IMR-90 (cell line): ENCODE data around the gene FMN2. TPM values are rescaled to one million over a fixed set of nuclear protein-coding genes. Genes with fewer than 3 reads are reported as not detected.

Experiments used
- ATAC-seq: fragments of 200-7000 bp; cut with Tn5 transposase; 2 replicates; pipeline ENCODE4 v1.9.1; 2020; ENCODE audit warnings: low read depth, mild to moderate bottlenecking, moderate library complexity
- BruUV-seq: library from RNA; stranded (reverse); fragments of 400-500 nt; replicated peaks from 2 replicates; lab custom pipeline; 2021; lab: Mats Ljungman, UMichigan
- CTCF ChIA-PET: fragments of 300-600 bp; formaldehyde crosslinking; extraction: SDS; loops from one replicate; lab custom pipeline; 2021; ENCODE audit warnings: antibody characterized with exemption; lab: Yijun Ruan, JAX
- POLR2A ChIA-PET: fragments of 300-600 bp; sonication (Branson Sonifier 250); formaldehyde crosslinking; loops from one replicate; lab custom pipeline; 2022; ENCODE audit warnings: antibody characterized with exemption; ENCODE audit not compliant: unreplicated experiment; lab: Charles Lee
- DNase-seq: peaks from one replicate; pipeline ENCODE4 v3.0.0; 2013
- H2AFZ ChIP-seq: replicated peaks from 2 replicates; pipeline ENCODE3; 2013; ENCODE audit warnings: low read length, mild to moderate bottlenecking; ENCODE audit not compliant: poor library complexity
- H2AK5ac ChIP-seq: 2 replicates; pipeline ENCODE4 v1.6.1; 2013; ENCODE audit warnings: low read depth, low read length, inconsistent platforms
- H2AK9ac ChIP-seq: replicated peaks from 2 replicates; pipeline ENCODE3; 2013; ENCODE audit warnings: mild to moderate bottlenecking, low read depth, low read length, moderate library complexity; ENCODE audit not compliant: poor library complexity
- H2BK120ac ChIP-seq: 2 replicates; pipeline ENCODE4 v1.6.1; 2013; ENCODE audit warnings: low read depth, low read length, inconsistent platforms
- H2BK15ac ChIP-seq: 3 replicates; pipeline ENCODE4 v1.6.1; 2013; ENCODE audit warnings: low read depth, low read length, inconsistent platforms
- H2BK20ac ChIP-seq: 2 replicates; pipeline ENCODE4 v1.6.1; 2013; ENCODE audit warnings: low read depth, mild to moderate bottlenecking, inconsistent platforms, low read length, moderate library complexity
- H2BK5ac ChIP-seq: 2 replicates; pipeline ENCODE4 v1.6.1; 2013; ENCODE audit warnings: mild to moderate bottlenecking, low read depth, low read length, inconsistent platforms; ENCODE audit not compliant: poor library complexity, severe bottlenecking
- H3K14ac ChIP-seq: replicated peaks from 2 replicates; pipeline ENCODE4 v1.6.1; 2013; ENCODE audit warnings: low read depth, low read length, inconsistent platforms
- H3K18ac ChIP-seq: 2 replicates; pipeline ENCODE4 v1.6.1; 2013; ENCODE audit warnings: low read depth, low read length, control low read depth
- H3K23ac ChIP-seq: 2 replicates; pipeline ENCODE4 v1.6.1; 2013; ENCODE audit warnings: low read depth, low read length, inconsistent platforms
- H3K27ac ChIP-seq: 2 replicates; pipeline ENCODE4 v1.5.1; 2013; ENCODE audit warnings: mild to moderate bottlenecking, control low read depth, low read length; ENCODE audit not compliant: insufficient read depth
- H3K27me3 ChIP-seq: 2 replicates; pipeline ENCODE4 v1.6.1; 2013; ENCODE audit warnings: low read length; ENCODE audit not compliant: control insufficient read depth, insufficient read depth
- H3K36me3 ChIP-seq: 2 replicates; pipeline ENCODE4 v1.6.1; 2013; ENCODE audit warnings: low read length, mixed read lengths; ENCODE audit not compliant: control insufficient read depth, insufficient read depth
- H3K4ac ChIP-seq: 2 replicates; pipeline ENCODE4 v1.6.1; 2013; ENCODE audit warnings: low read depth, low read length, inconsistent platforms
- H3K4me1 ChIP-seq: 2 replicates; pipeline ENCODE4 v1.6.1; 2013; ENCODE audit warnings: low read length, mixed read lengths; ENCODE audit not compliant: control insufficient read depth, insufficient read depth
- H3K4me2 ChIP-seq: 2 replicates; pipeline ENCODE4 v1.6.1; 2013; ENCODE audit warnings: low read depth, mild to moderate bottlenecking, control low read depth, low read length, moderate library complexity
- H3K4me3 ChIP-seq: 2 replicates; pipeline ENCODE4 v1.5.1; 2013; ENCODE audit warnings: low read depth, mild to moderate bottlenecking, control low read depth, low read length, moderate library complexity; ENCODE audit not compliant: insufficient read depth
- H3K56ac ChIP-seq: 2 replicates; pipeline ENCODE4 v1.6.1; 2013; ENCODE audit warnings: low read length, inconsistent platforms; ENCODE audit not compliant: insufficient read depth; ENCODE audit errors: extremely low read depth
- H3K79me1 ChIP-seq, 2 experiments: 2 replicates each; pipeline ENCODE4 v1.6.1; 2013; ENCODE audit warnings: low read length in 2 of 2, inconsistent platforms in 1 of 2, low read depth in 1 of 2
- H3K9ac ChIP-seq: 2 replicates; pipeline ENCODE4 v1.6.1; 2013; ENCODE audit warnings: low read depth, low read length, control low read depth
- H3K9me1 ChIP-seq: 2 replicates; pipeline ENCODE4 v1.6.1; 2013; ENCODE audit warnings: low read length, inconsistent platforms; ENCODE audit not compliant: insufficient read depth
- H3K9me3 ChIP-seq: 2 replicates; pipeline ENCODE4 v1.6.1; 2013; ENCODE audit warnings: low read length; ENCODE audit not compliant: control insufficient read depth, insufficient read depth
- H4K20me1 ChIP-seq: 2 replicates; pipeline ENCODE4 v1.6.1; 2013; ENCODE audit warnings: low read length, inconsistent platforms; ENCODE audit not compliant: insufficient read depth
- H4K5ac ChIP-seq: 2 replicates; pipeline ENCODE4 v1.6.1; 2013; ENCODE audit warnings: mild to moderate bottlenecking, low read depth, low read length, control low read depth
- H4K8ac ChIP-seq, 2 experiments: 2 replicates each; pipeline ENCODE4 v1.6.1; 2013; ENCODE audit warnings: low read depth in 2 of 2, low read length in 2 of 2, control low read depth in 1 of 2, inconsistent platforms in 1 of 2
- H4K91ac ChIP-seq: 2 replicates; pipeline ENCODE4 v1.6.1; 2013; ENCODE audit warnings: low read depth, low read length, inconsistent platforms; ENCODE audit not compliant: insufficient read depth
- CHD1 ChIP-seq: IDR thresholded peaks from 2 replicates; pipeline ENCODE4 v1.6.1; 2012; ENCODE audit warnings: low read depth, low read length, improper control_type of control experiment
- MAFK ChIP-seq: IDR thresholded peaks from 2 replicates; pipeline ENCODE4 v1.6.1; 2012; ENCODE audit warnings: low read depth, low read length, improper control_type of control experiment
- MAZ ChIP-seq: IDR thresholded peaks from 2 replicates; pipeline ENCODE4 v1.6.1; 2012; ENCODE audit warnings: low read depth, mild to moderate bottlenecking, low read length, improper control_type of control experiment, moderate library complexity, borderline replicate concordance
- NFE2L2 ChIP-seq: fragments of 150-350 bp; IDR thresholded peaks from 2 replicates; pipeline ENCODE4 v1.6.1; 2016; ENCODE audit warnings: low read depth, mild to moderate bottlenecking, low read length
- POLR2A ChIP-seq: IDR thresholded peaks from 2 replicates; pipeline ENCODE4 v1.6.1; 2012; ENCODE audit warnings: mild to moderate bottlenecking, low read depth, low read length
- RAD21 ChIP-seq: IDR thresholded peaks from 2 replicates; pipeline ENCODE4 v1.6.1; 2012; ENCODE audit warnings: low read length, improper control_type of control experiment
- RCOR1 ChIP-seq: IDR thresholded peaks from 2 replicates; pipeline ENCODE4 v1.6.1; 2012; ENCODE audit warnings: mild to moderate bottlenecking, low read length, improper control_type of control experiment; ENCODE audit not compliant: insufficient replicate concordance
- RFX5 ChIP-seq: IDR thresholded peaks from 2 replicates; pipeline ENCODE4 v1.8.0; 2012; ENCODE audit warnings: low read depth, mild to moderate bottlenecking, low read length, moderate library complexity
- WGBS, 2 experiments: methylation state at CpG; one replicate each; pipeline versions ENCODE4 v1.1.5 to v1.1.7; 2013; ENCODE audit warnings: missing lambda C conversion rate in 2 of 2; ENCODE audit not compliant: insufficient read length in 1 of 2; ENCODE audit errors: extremely low coverage in 2 of 2; 5-methylcytosine and 5-hydroxymethylcytosine counted together
- dilution Hi-C: fragments of 300-500 bp; cut with HindIII; formaldehyde crosslinking; loops from one replicate; pipeline ENCODE4 v1.14.3; 2018; ENCODE audit warnings: low sequenced_read_pairs; ENCODE audit not compliant: unreplicated experiment
- in situ Hi-C: fragments of 300-500 bp; cut with MboI; formaldehyde crosslinking; loops from 3 replicates; pipeline ENCODE4 v1.14.3; 2019; ENCODE audit warnings: low sequenced_read_pairs, inconsistent platforms, mixed read lengths
- intact Hi-C: fragments of 100-400 bp; cut with micrococcal nuclease; formaldehyde crosslinking; loops from 2 replicates; pipeline ENCODE4 v1.10.0; 2022
- polyA plus RNA-seq, 3 experiments: library from polyadenylated mRNA; depleted of rRNA; stranded (reverse); fragments of >200 nt; gene quantifications; 2 replicates each; pipeline ENCODE4 v1.2.3, GENCODE V29; 2012; ENCODE audit warnings: low replicate concordance in 1 of 3
- total RNA-seq: library from RNA; depleted of rRNA; stranded (reverse); fragments of >200 nt; gene quantifications from 2 replicates; pipeline ENCODE4 v1.2.3, GENCODE V29; 2012

Gene FMN2
- total and polyA plus RNA-seq, 2 of the 4 experiments (the other 2 are of a cell fraction), result 29.0 to 35.8 TPM

DNA sequence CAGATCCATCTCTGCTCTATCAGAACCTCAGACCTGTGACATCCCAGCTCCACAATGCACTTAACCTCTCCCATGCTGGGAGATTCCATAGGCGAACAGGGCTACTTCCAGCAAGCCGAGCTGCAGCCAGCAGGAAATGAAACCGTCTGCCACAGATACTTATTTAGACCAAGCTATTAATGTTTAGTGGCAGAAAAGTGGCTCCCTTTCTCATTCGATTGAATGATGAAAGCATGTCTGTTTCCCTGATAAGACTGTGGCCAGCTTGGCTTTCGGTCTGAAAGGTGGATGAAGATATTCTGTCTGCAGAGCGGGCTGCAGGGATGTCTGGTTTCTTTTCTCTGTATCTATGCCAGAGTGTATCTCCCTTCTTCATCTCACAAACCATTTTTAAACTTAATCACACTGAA lies 373.9 kb downstream of the FMN2 start:
- in situ Hi-C loops (loop anchor here (25.0 kb wide), 1 partner anchor 222 kb away; no protein-coding TSS in a partner anchor), intact Hi-C loops (no loop called here), dilution Hi-C loops (no loop called here)
- H3K23ac ChIP-seq, result peak overlapping the region; percentile 89
- H3K4me3 ChIP-seq, result peak overlapping the region; percentile 33; the same call in 1 of the 2 replicates
- H4K5ac ChIP-seq, result peak overlapping the region; percentile 28; the same call in 1 of the 2 replicates
- peak overlapping the region; percentile 27 for H3K27ac ChIP-seq
- H2AK5ac ChIP-seq, result no peak overlapping the region
- peak overlapping the region; percentile 95 for H3K4me2 ChIP-seq
- peak overlapping the region; percentile 84 for H4K91ac ChIP-seq
- CTCF ChIA-PET, result interaction anchor here (0.6 kb wide), 1 partner anchor 943 kb away, joined by 3 read pairs; no protein-coding TSS in a partner anchor
- BruUV-seq, result no TSS peak
- H3K9ac ChIP-seq, result peak overlapping the region; percentile 80
- no peaks in the 10 kb centered on the region for H3K36me3 ChIP-seq
- peak overlapping the region; percentile 89 for H3K14ac ChIP-seq
- H3K27me3 ChIP-seq, result no peaks in the 10 kb centered on the region
- H2BK15ac ChIP-seq, result peak overlapping the region; percentile 57; the same call in 1 of the 3 replicates
- DNase-seq (peak; percentile 54), ATAC-seq (peak; percentile 55)
- peak overlapping the region; percentile 76 for H3K4ac ChIP-seq
- peak overlapping the region; percentile 64 for H3K18ac ChIP-seq
- peak overlapping the region; percentile 82 to 89 for H4K8ac ChIP-seq
- peak overlapping the region; percentile 58 for H2BK5ac ChIP-seq
- H2AK9ac ChIP-seq, result peak overlapping the region; percentile 2
- WGBS, 2 experiments, result 0% methylated on average over 1 of the region's 6 CpGs; no CpG with 5 or more reads in 1 of the 2 experiments
- peak overlapping the region; percentile 79 for H2BK20ac ChIP-seq
- H2BK120ac ChIP-seq, result peak overlapping the region; percentile 89
- H3K79me1 ChIP-seq, result peaks cover 17 to 51% of the 10 kb centered on the region in 2 experiments; a peak in 3 of 4 replicates
- H2AFZ ChIP-seq, result peak overlapping the region; percentile 18
- no peaks in the 10 kb centered on the region for H3K9me1 ChIP-seq
- H3K9me3 ChIP-seq, result no peaks in the 10 kb centered on the region
- H3K56ac ChIP-seq, result peak overlapping the region; percentile 43; the same call in 1 of the 2 replicates
- H3K4me1 ChIP-seq, result peaks cover 20% of the 10 kb centered on the region
- no peaks in the 10 kb centered on the region for H4K20me1 ChIP-seq
- POLR2A ChIA-PET, result no interaction called here
- TF ChIP-seq MAFK (no peak), NFE2L2 (no peak), RCOR1 (no peak), MAZ (no peak), RAD21 (no peak), RFX5 (no peak), POLR2A (no peak), CHD1 (no peak)
